SW480 (cell line): ENCODE data around the gene SLC22A23.

Experiments used
- DNase-seq: peaks from one replicate; pipeline ENCODE4 v3.0.0-alpha.2; 2016; ENCODE audit warnings: low spot score

Gene SLC22A23

GRCh38 chr6:3471711-3472110, 14.9 kb upstream of the SLC22A23 start:
- no peak for DNase-seq

GRCh38 chr6:3471286-3471685, 14.4 kb upstream of the SLC22A23 start:
- no peak for DNase-seq

- DNase-seq, result no peak
These were observed 11.7 kb upstream of the SLC22A23 start for GRCh38 chr6:3468585-3468984.

GRCh38 chr6:3467996-3468395, 11.1 kb upstream of the SLC22A23 start:
- DNase-seq, result no peak

- no peak for DNase-seq
These were observed 9.8 kb upstream of the SLC22A23 start for GRCh38 chr6:3466488-3467219.

- DNase-seq, result no peak
These were observed 3.4 kb upstream of the SLC22A23 start for GRCh38 chr6:3460253-3460652.

- DNase-seq, result no peak
These were observed 2.0 kb upstream of the SLC22A23 start for GRCh38 chr6:3458706-3459421.

- peak; percentile 76 for DNase-seq
These were observed 1.1 kb upstream of the SLC22A23 start for GRCh38 chr6:3457710-3458602.

- DNase-seq, result no peak
These were observed 404 bp downstream of the SLC22A23 start for GRCh38 chr6:3456395-3456897.

GRCh38 chr6:3455569-3456394, 1.1 kb downstream of the SLC22A23 start:
- peak; percentile 11 for DNase-seq

- no peak for DNase-seq
These were observed 1.7 kb downstream of the SLC22A23 start for GRCh38 chr6:3455147-3455568.

GRCh38 chr6:3454273-3455010, 2.4 kb downstream of the SLC22A23 start:
- DNase-seq, result no peak

GRCh38 chr6:3453413-3454272, 3.2 kb downstream of the SLC22A23 start:
- DNase-seq, result no peak

GRCh38 chr6:3451498-3451897, 5.4 kb downstream of the SLC22A23 start:
- no peak for DNase-seq

- DNase-seq, result no peak
These were observed 6.0 kb downstream of the SLC22A23 start for GRCh38 chr6:3450888-3451287.

GRCh38 chr6:3449750-3450305, 7.0 kb downstream of the SLC22A23 start:
- no peak for DNase-seq

- no peak for DNase-seq
These were observed 7.5 kb downstream of the SLC22A23 start for GRCh38 chr6:3449321-3449720.

- DNase-seq, result no peak
These were observed 9.8 kb downstream of the SLC22A23 start for GRCh38 chr6:3447005-3447404.

- no peak for DNase-seq
These were observed 10.7 kb downstream of the SLC22A23 start for GRCh38 chr6:3446184-3446583.
